Neural progenitor cell (in vitro differentiated cells): ENCODE results near the gene SNX9. TPM values are rescaled to one million over a fixed set of nuclear protein-coding genes. Genes with fewer than 3 reads are reported as not detected.

Experiments used
- DNase-seq: peaks from one replicate; pipeline ENCODE4 v3.0.0-alpha.2; 2016; ENCODE audit warnings: low spot score
- H2AFZ ChIP-seq: fragments of 200-600 bp; sonication (generic); replicated peaks from 2 replicates; pipeline ENCODE4 v1.6.1; 2016; ENCODE audit warnings: antibody characterized with exemption
- H3F3A ChIP-seq: fragments of 200-600 bp; sonication (generic); 2 replicates; pipeline ENCODE4 v1.6.1; 2016; ENCODE audit warnings: antibody characterized with exemption, low read depth
- H3K27ac ChIP-seq: fragments of 200-600 bp; sonication (generic); 2 replicates; pipeline ENCODE4 v1.5.1; 2016; ENCODE audit warnings: mild to moderate bottlenecking
- H3K27me3 ChIP-seq: fragments of 200-600 bp; sonication (generic); 2 replicates; pipeline ENCODE4 v1.6.1; 2016; ENCODE audit warnings: mild to moderate bottlenecking, moderate library complexity
- H3K36me3 ChIP-seq: fragments of 200-600 bp; sonication (generic); 2 replicates; pipeline ENCODE4 v1.5.1; 2016
- H3K4me1 ChIP-seq: fragments of 200-600 bp; sonication (generic); 2 replicates; pipeline ENCODE4 v1.6.1; 2016; ENCODE audit warnings: mixed run types
- H3K4me2 ChIP-seq: fragments of 200-600 bp; sonication (generic); 2 replicates; pipeline ENCODE4 v1.6.1; 2016
- H3K4me3 ChIP-seq: fragments of 200-600 bp; sonication (generic); 2 replicates; pipeline ENCODE4 v1.5.1; 2016
- H3K79me2 ChIP-seq: fragments of 200-600 bp; sonication (generic); 2 replicates; pipeline ENCODE4 v1.6.1; 2016; ENCODE audit warnings: low read depth
- H3K9ac ChIP-seq: fragments of 200-600 bp; sonication (generic); 2 replicates; pipeline ENCODE4 v1.6.1; 2016
- H3K9me3 ChIP-seq: fragments of 200-600 bp; sonication (generic); 2 replicates; pipeline ENCODE4 v1.5.1; 2016; ENCODE audit warnings: low read depth
- H4K20me1 ChIP-seq: fragments of 200-600 bp; sonication (generic); 2 replicates; pipeline ENCODE4 v1.6.1; 2016; ENCODE audit warnings: low read depth
- H3K27ac Mint-ChIP-seq: 3 replicates; pipeline ENCODE4 v1.8.0; 2021; ENCODE audit warnings: mixed read lengths
- H3K27me3 Mint-ChIP-seq: 2 replicates; pipeline ENCODE4 v1.8.0; 2022; ENCODE audit warnings: low read depth, mild to moderate bottlenecking, inconsistent platforms, moderate library complexity, mixed read lengths; ENCODE audit not compliant: insufficient read depth
- H3K36me3 Mint-ChIP-seq: 3 replicates; pipeline ENCODE4 v1.8.0; 2021; ENCODE audit warnings: mixed read lengths
- H3K4me1 Mint-ChIP-seq: 3 replicates; pipeline ENCODE4 v1.8.0; 2021; ENCODE audit warnings: mixed read lengths
- H3K4me3 Mint-ChIP-seq: 3 replicates; pipeline ENCODE4 v1.8.0; 2021; ENCODE audit warnings: mild to moderate bottlenecking, moderate library complexity, mixed read lengths
- H3K9me3 Mint-ChIP-seq: 3 replicates; pipeline ENCODE4 v1.8.0; 2020; ENCODE audit warnings: mixed read lengths
- CTCF ChIP-seq: fragments of 200-600 bp; sonication (generic); IDR thresholded peaks from 2 replicates; pipeline ENCODE4 v1.5.1; 2017; ENCODE audit warnings: antibody characterized with exemption, mild to moderate bottlenecking
- EZH2 ChIP-seq: fragments of 200-600 bp; sonication (generic); IDR thresholded peaks from 2 replicates; pipeline ENCODE4 v1.6.1; 2017; ENCODE audit warnings: antibody characterized with exemption, mild to moderate bottlenecking, moderate library complexity
- EZH2phosphoT487 ChIP-seq: fragments of 200-600 bp; sonication (generic); IDR thresholded peaks from 2 replicates; pipeline ENCODE4 v1.6.1; 2017; ENCODE audit warnings: antibody characterized with exemption
- total RNA-seq: library from RNA; depleted of rRNA; stranded (reverse); fragments of >200 nt; gene quantifications from 2 replicates; pipeline ENCODE4 v1.2.3, GENCODE V29; 2015; ENCODE audit warnings: low replicate concordance

Gene SNX9
- total RNA-seq, 1 donor from 2014 or later: 17.8 TPM

GRCh38 chr6:157779705-157780604 lies 43.1 kb upstream of the SNX9 start:
- no peaks in the 10 kb centered on the region for H3K36me3 ChIP-seq
- H3K4me2 ChIP-seq: no peak overlapping the region
- no peaks in the 10 kb centered on the region for H3K79me2 ChIP-seq
- H3K27me3 ChIP-seq: no peaks in the 10 kb centered on the region
- DNase-seq: no peak
- Mint-ChIP-seq H3K27me3 (peaks cover 2% of the 10 kb centered on the region), H3K9me3 (no peaks in the 10 kb centered on the region), H3K4me1 (no peaks in the 10 kb centered on the region), H3K4me3 (no peak overlapping the region), H3K27ac (no peak overlapping the region), H3K36me3 (no peaks in the 10 kb centered on the region)
- TF ChIP-seq EZH2phosphoT487 (no peak), EZH2 (no peak), CTCF (no peak)
- no peak overlapping the region for H3K9ac ChIP-seq
- no peak overlapping the region for H3K27ac ChIP-seq
- H4K20me1 ChIP-seq: no peaks in the 10 kb centered on the region
- no peaks in the 10 kb centered on the region for H3K9me3 ChIP-seq
- H3K4me1 ChIP-seq: no peaks in the 10 kb centered on the region
- H3K4me3 ChIP-seq: no peak overlapping the region
- H2AFZ ChIP-seq: no peak overlapping the region
- no peaks in the 10 kb centered on the region for H3F3A ChIP-seq

GRCh38 chr6:157785636-157786035 lies 37.4 kb upstream of the SNX9 start:
- Histone ChIP-seq H3K27me3 (no peaks in the 10 kb centered on the region), H3K4me2 (no peak overlapping the region), H4K20me1 (no peaks in the 10 kb centered on the region), H3K4me1 (no peaks in the 10 kb centered on the region), H3K9me3 (no peaks in the 10 kb centered on the region), H3K36me3 (no peaks in the 10 kb centered on the region), H3F3A (no peaks in the 10 kb centered on the region), H3K9ac (no peak overlapping the region), H2AFZ (no peak overlapping the region), H3K4me3 (no peak overlapping the region), H3K27ac (no peak overlapping the region), H3K79me2 (no peaks in the 10 kb centered on the region)
- Mint-ChIP-seq H3K27ac (no peak overlapping the region), H3K9me3 (no peaks in the 10 kb centered on the region), H3K36me3 (no peaks in the 10 kb centered on the region), H3K27me3 (no peaks in the 10 kb centered on the region), H3K4me1 (no peaks in the 10 kb centered on the region), H3K4me3 (no peak overlapping the region)
- TF ChIP-seq CTCF (no peak), EZH2 (no peak), EZH2phosphoT487 (no peak)
- DNase-seq: no peak

DNA sequence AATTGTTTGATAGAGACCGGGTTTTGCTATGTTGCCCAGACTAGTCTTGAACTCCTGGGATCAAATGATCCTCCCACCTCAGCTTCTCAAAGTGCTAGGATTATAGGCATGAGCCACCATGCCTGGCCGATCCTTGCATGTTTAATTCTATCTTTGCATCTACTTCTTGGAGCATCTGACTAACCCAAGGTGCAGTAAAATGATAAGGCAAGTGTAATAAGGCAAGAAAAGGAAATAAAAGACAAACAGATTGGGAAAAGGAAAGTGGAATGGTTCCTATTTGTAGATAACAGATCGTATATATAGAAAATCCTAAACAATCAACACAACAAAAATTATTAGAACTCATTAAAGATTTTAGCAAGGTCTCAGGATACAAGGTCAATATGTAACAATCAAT lies 36.8 kb upstream of the SNX9 start:
- Histone ChIP-seq H3K9ac (no peak overlapping the region), H3K27ac (no peak overlapping the region), H2AFZ (no peak overlapping the region), H3F3A (no peaks in the 10 kb centered on the region), H3K36me3 (no peaks in the 10 kb centered on the region), H3K4me2 (no peak overlapping the region), H4K20me1 (no peaks in the 10 kb centered on the region), H3K9me3 (no peaks in the 10 kb centered on the region), H3K4me3 (no peak overlapping the region), H3K4me1 (no peaks in the 10 kb centered on the region), H3K27me3 (no peaks in the 10 kb centered on the region), H3K79me2 (no peaks in the 10 kb centered on the region)
- TF ChIP-seq EZH2phosphoT487 (no peak), CTCF (no peak), EZH2 (no peak)
- Mint-ChIP-seq H3K4me3 (no peak overlapping the region), H3K4me1 (no peaks in the 10 kb centered on the region), H3K27me3 (no peaks in the 10 kb centered on the region), H3K36me3 (no peaks in the 10 kb centered on the region), H3K9me3 (no peaks in the 10 kb centered on the region), H3K27ac (no peak overlapping the region)
- no peak for DNase-seq
